Neural progenitor cell (in vitro differentiated cells): ENCODE data around the gene KLHL21.
"Not testable (repeated sequence)": the region's sequence is repeated elsewhere in the genome, so short reads cannot be mapped to it uniquely, and the experiment has no call there.

ENCODE experiments used
- CTCF ChIP-seq: fragments of 200-600 bp; sonication (generic); IDR thresholded peaks from 2 replicates; pipeline ENCODE4 v1.5.1; 2017; ENCODE audit warnings: antibody characterized with exemption, mild to moderate bottlenecking
- EZH2 ChIP-seq: fragments of 200-600 bp; sonication (generic); IDR thresholded peaks from 2 replicates; pipeline ENCODE4 v1.6.1; 2017; ENCODE audit warnings: antibody characterized with exemption, mild to moderate bottlenecking, moderate library complexity
- EZH2phosphoT487 ChIP-seq: fragments of 200-600 bp; sonication (generic); IDR thresholded peaks from 2 replicates; pipeline ENCODE4 v1.6.1; 2017; ENCODE audit warnings: antibody characterized with exemption

GRCh38 chr1:6636778-6637177 is 34.1 kb upstream of the KLHL21 start:
- not testable (repeated sequence) for TF ChIP-seq CTCF, EZH2phosphoT487, EZH2
